SK-N-SH (cell line): ENCODE results near the gene PAMR1. TPM values are rescaled to one million over a fixed set of nuclear protein-coding genes. Genes with fewer than 3 reads are reported as not detected.

ENCODE experiments used
- CTCF ChIA-PET: fragments of 300-600, 350-600 bp; formaldehyde crosslinking; extraction: SDS; loops from one replicate; lab custom pipeline; 2021; lab: Yijun Ruan, JAX
- POLR2A ChIA-PET: fragments of 350-600 bp; sonication (Branson Sonifier 250); formaldehyde crosslinking; extraction: SDS; loops from one replicate; lab custom pipeline; 2020; ENCODE audit warnings: antibody characterized with exemption, inconsistent platforms; lab: Yijun Ruan, JAX
- DNase-seq: peaks from one replicate; pipeline ENCODE4 v3.0.0; 2012
- H2AFZ ChIP-seq: fragments of 200-600 bp; sonication (generic); 2 replicates; pipeline ENCODE4 v1.8.1; 2016; ENCODE audit warnings: antibody characterized with exemption, mild to moderate bottlenecking, low read depth
- H3F3A ChIP-seq: fragments of 200-600 bp; sonication (generic); replicated peaks from 2 replicates; pipeline ENCODE3; 2016; ENCODE audit warnings: antibody characterized with exemption, mild to moderate bottlenecking; ENCODE audit not compliant: insufficient read depth
- H3K27ac ChIP-seq, 2 experiments: fragments of 200-500 bp in 1 of 2; fragments of 200-600 bp in 1 of 2; sonication (Bioruptor generic) in 1 of 2; sonication (generic), shearing (Covaris generic) in 1 of 2; 2 replicates each; pipeline versions ENCODE4 v1.5.1 to v1.6.1; 2014 to 2016; ENCODE audit warnings: low read depth in 2 of 2, inconsistent platforms in 1 of 2, low read length in 1 of 2, mild to moderate bottlenecking in 1 of 2, mixed read lengths in 1 of 2
- H3K27me3 ChIP-seq: fragments of 200-600 bp; sonication (generic), shearing (Covaris generic); 2 replicates; pipeline ENCODE4 v1.6.1; 2016; ENCODE audit warnings: mixed run types; ENCODE audit not compliant: insufficient read depth
- H3K36me3 ChIP-seq, 2 experiments: fragments of 200-500 bp in 1 of 2; fragments of 200-600 bp in 1 of 2; sonication (Bioruptor generic) in 1 of 2; sonication (generic) in 1 of 2; replicated peaks in 1 of 2; 2 replicates each; pipeline versions ENCODE3 to v1.5.1; 2014 to 2016; ENCODE audit warnings: low read length in 1 of 2, mild to moderate bottlenecking in 1 of 2; ENCODE audit not compliant: insufficient read depth in 2 of 2, control insufficient read depth in 1 of 2
- H3K4me1 ChIP-seq, 2 experiments: fragments of 200-500 bp in 1 of 2; fragments of 200-600 bp in 1 of 2; sonication (Bioruptor generic) in 1 of 2; sonication (generic), shearing (Covaris generic) in 1 of 2; 2 replicates each; pipeline versions ENCODE4 v1.5.1 to v1.6.1; 2014 to 2016; ENCODE audit warnings: low read depth in 1 of 2, low read length in 1 of 2, mixed run types in 1 of 2; ENCODE audit not compliant: insufficient read depth in 2 of 2, control insufficient read depth in 1 of 2
- H3K4me2 ChIP-seq: fragments of 200-600 bp; sonication (generic), shearing (Covaris generic); 2 replicates; pipeline ENCODE4 v1.6.1; 2017; ENCODE audit warnings: mixed run types
- H3K4me3 ChIP-seq, 2 experiments: fragments of 200-500 bp in 1 of 2; fragments of 200-600 bp in 1 of 2; sonication (Bioruptor generic) in 1 of 2; sonication (generic), shearing (Covaris generic) in 1 of 2; 2 replicates each; pipeline versions ENCODE4 v1.5.1 to v1.8.1; 2014 to 2016; ENCODE audit warnings: low read depth in 2 of 2, inconsistent platforms in 1 of 2, low read length in 1 of 2, mild to moderate bottlenecking in 1 of 2, mixed read lengths in 1 of 2, moderate library complexity in 1 of 2
- H3K79me2 ChIP-seq: fragments of 200-600 bp; sonication (generic); 2 replicates; pipeline ENCODE4 v1.8.1; 2017; ENCODE audit warnings: mild to moderate bottlenecking; ENCODE audit not compliant: insufficient read depth
- H3K9ac ChIP-seq: fragments of 200-600 bp; sonication (generic); 2 replicates; pipeline ENCODE4 v1.6.1; 2017; ENCODE audit warnings: mixed run types
- H3K9me2 ChIP-seq: fragments of 200-600 bp; sonication (generic); 2 replicates; pipeline ENCODE4 v1.6.1; 2017; ENCODE audit warnings: mixed run types
- H3K9me3 ChIP-seq: fragments of 200-600 bp; sonication (generic); 2 replicates; pipeline ENCODE4 v1.6.1; 2017; ENCODE audit warnings: mixed run types, mild to moderate bottlenecking, moderate library complexity
- H4K20me1 ChIP-seq: fragments of 200-600 bp; sonication (generic); 2 replicates; pipeline ENCODE4 v1.6.1; 2017; ENCODE audit warnings: mild to moderate bottlenecking, mixed run types; ENCODE audit not compliant: insufficient read depth
- EP300 ChIP-seq, 2 experiments: IDR thresholded peaks; 2 replicates each; pipeline versions ENCODE4 v1.4.0 to v1.6.1; 2012; ENCODE audit warnings: borderline replicate concordance in 1 of 2, low read depth in 1 of 2, low read length in 1 of 2
- FOSL2 ChIP-seq: IDR thresholded peaks from 2 replicates; pipeline ENCODE4 v1.4.0; 2012; ENCODE audit warnings: low read depth, mild to moderate bottlenecking, moderate library complexity, borderline replicate concordance
- FOXM1 ChIP-seq: IDR thresholded peaks from 2 replicates; pipeline ENCODE4 v1.4.0; 2012; ENCODE audit warnings: low read depth, mild to moderate bottlenecking
- JUND ChIP-seq: IDR thresholded peaks from 2 replicates; pipeline ENCODE4 v1.4.0; 2012
- MXI1 ChIP-seq: IDR thresholded peaks from 2 replicates; pipeline ENCODE4 v1.6.1; 2012; ENCODE audit warnings: mild to moderate bottlenecking, low read depth, low read length, improper control_type of control experiment
- NFIC ChIP-seq: IDR thresholded peaks from 2 replicates; pipeline ENCODE4 v1.4.0; 2012; ENCODE audit warnings: borderline replicate concordance
- NRF1 ChIP-seq: IDR thresholded peaks from 2 replicates; pipeline ENCODE4 v1.6.1; 2012; ENCODE audit warnings: low read depth, mild to moderate bottlenecking, low read length
- POLR2AphosphoS5 ChIP-seq: IDR thresholded peaks from 2 replicates; pipeline ENCODE4 v1.6.1; 2012; ENCODE audit warnings: low read depth, low read length
- RAD21 ChIP-seq: IDR thresholded peaks from 2 replicates; pipeline ENCODE4 v1.6.1; 2012; ENCODE audit warnings: mild to moderate bottlenecking, low read length
- RCOR1 ChIP-seq: fragments of 150-350 bp; IDR thresholded peaks from 2 replicates; pipeline ENCODE4 v1.6.1; 2017; ENCODE audit warnings: antibody characterized with exemption, low read length
- RFX5 ChIP-seq: IDR thresholded peaks from 2 replicates; pipeline ENCODE4 v1.6.1; 2012; ENCODE audit warnings: mild to moderate bottlenecking, improper control_type of control experiment, low read length
- RXRA ChIP-seq: IDR thresholded peaks from 2 replicates; pipeline ENCODE4 v1.4.0; 2012; ENCODE audit warnings: low read depth, mild to moderate bottlenecking, borderline replicate concordance
- SIN3A ChIP-seq: IDR thresholded peaks from 2 replicates; pipeline ENCODE4 v1.6.1; 2012; ENCODE audit warnings: low read depth, mild to moderate bottlenecking, low read length, moderate library complexity, borderline replicate concordance
- SMC3 ChIP-seq: IDR thresholded peaks from 2 replicates; pipeline ENCODE4 v1.6.1; 2012; ENCODE audit warnings: low read depth, low read length, improper control_type of control experiment
- TAF1 ChIP-seq: IDR thresholded peaks from 2 replicates; pipeline ENCODE4 v1.6.1; 2012; ENCODE audit warnings: low read depth, mild to moderate bottlenecking, low read length, moderate library complexity, borderline replicate concordance
- TCF12 ChIP-seq: IDR thresholded peaks from 2 replicates; pipeline ENCODE4 v1.4.0; 2012
- TEAD4 ChIP-seq: IDR thresholded peaks from 2 replicates; pipeline ENCODE4 v1.4.0; 2012; ENCODE audit warnings: mild to moderate bottlenecking, borderline replicate concordance; ENCODE audit not compliant: insufficient read depth
- YY1 ChIP-seq: IDR thresholded peaks from 2 replicates; pipeline ENCODE4 v1.4.0; 2012; ENCODE audit warnings: low read depth, mild to moderate bottlenecking
- WGBS: methylation state at CpG from one replicate; pipeline ENCODE4 v1.1.6; 2017; ENCODE audit warnings: low lambda C conversion rate; 5-methylcytosine and 5-hydroxymethylcytosine counted together
- polyA plus RNA-seq, 3 experiments: library from polyadenylated mRNA; depleted of rRNA; stranded (reverse); fragments of >200 nt; gene quantifications; 2 replicates each; pipeline ENCODE4 v1.2.3, GENCODE V29; 2012
- TF ChIP-seq, protein P1 (sequence below): IDR thresholded peaks from 2 replicates; pipeline ENCODE4; 2012
- TF ChIP-seq, protein P2 (sequence below): fragments of 200-600 bp; sonication (generic); IDR thresholded peaks from 2 replicates; pipeline ENCODE4 v1.6.1; 2017; ENCODE audit warnings: antibody characterized with exemption, mild to moderate bottlenecking, moderate library complexity
- TF ChIP-seq, protein P3 (sequence below): fragments of 150-350 bp; IDR thresholded peaks from 2 replicates; pipeline ENCODE4 v1.6.1; 2016; ENCODE audit warnings: mild to moderate bottlenecking, low read depth, low read length
- TF ChIP-seq, protein P4 (sequence below): IDR thresholded peaks from 2 replicates; pipeline ENCODE4 v1.4.0; 2012; ENCODE audit warnings: low read depth, borderline replicate concordance
- TF ChIP-seq, protein P5 (sequence below): IDR thresholded peaks from 2 replicates; pipeline ENCODE4 v1.4.0; 2012; ENCODE audit warnings: low read depth, borderline replicate concordance
- TF ChIP-seq, protein P6 (sequence below): IDR thresholded peaks from 2 replicates; pipeline ENCODE4 v1.4.0; 2012; ENCODE audit warnings: low read depth

Gene PAMR1
- polyA plus RNA-seq, 1 of the 3 experiments (the other 2 are of a cell fraction), result 0.31 TPM

DNA sequence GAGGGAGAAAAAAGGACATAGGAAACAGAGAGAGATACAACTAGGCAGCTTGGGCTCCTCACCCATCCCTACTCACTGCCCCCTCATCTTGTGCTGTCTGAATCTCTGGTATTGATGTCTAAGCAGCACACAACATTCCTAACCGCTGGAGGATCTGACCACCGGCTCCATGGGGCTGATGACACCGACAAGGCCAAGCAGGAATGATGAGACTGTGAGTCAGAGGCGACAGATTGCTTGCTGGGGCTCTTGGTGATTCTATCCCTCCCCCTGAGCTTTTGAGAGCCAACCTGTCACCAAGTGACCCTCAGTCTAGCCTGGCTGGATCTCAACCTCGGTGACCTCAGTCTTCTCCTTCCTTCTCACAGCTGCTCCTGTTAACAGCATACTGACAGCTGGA, 13.8 kb downstream of the PAMR1 start:
- Histone ChIP-seq H3K36me3 (no peaks in the 10 kb centered on the region), H3K27ac (peak overlapping the region in 1 of 2 experiments; percentile 74; a peak in 2 of 4 replicates), H3K9me3 (no peaks in the 10 kb centered on the region), H3K4me1 (peaks cover 3 to 38% of the 10 kb centered on the region in 2 experiments; a peak in 3 of 4 replicates), H3K4me3 (no peak overlapping the region), H3K79me2 (no peaks in the 10 kb centered on the region), H3K9ac (peak overlapping the region; percentile 53), H3K4me2 (peak overlapping the region; percentile 19), H3F3A (peaks cover 7% of the 10 kb centered on the region), H4K20me1 (no peaks in the 10 kb centered on the region), H3K27me3 (no peaks in the 10 kb centered on the region), H3K9me2 (no peaks in the 10 kb centered on the region), H2AFZ (peak overlapping the region; percentile 53; the same call in 1 of the 2 replicates)
- ChIA-PET POLR2A (no interaction called here), CTCF (no interaction called here)
- 13% methylated on average over 3 of the region's 5 CpGs for WGBS
- no peak for DNase-seq
- no peak for TF ChIP-seq RFX5
- peak in 1 of 2 experiments; percentile 86; a peak in 2 of 4 replicates for TF ChIP-seq EP300 (IDR thresholded peaks at IDR 0.05; ENCODE audit: borderline replicate concordance in 1 of 2, low read depth in 1 of 2, low read length in 1 of 2)
- TF ChIP-seq JUND, result peak; percentile 61
- TF ChIP-seq, protein P1, sequence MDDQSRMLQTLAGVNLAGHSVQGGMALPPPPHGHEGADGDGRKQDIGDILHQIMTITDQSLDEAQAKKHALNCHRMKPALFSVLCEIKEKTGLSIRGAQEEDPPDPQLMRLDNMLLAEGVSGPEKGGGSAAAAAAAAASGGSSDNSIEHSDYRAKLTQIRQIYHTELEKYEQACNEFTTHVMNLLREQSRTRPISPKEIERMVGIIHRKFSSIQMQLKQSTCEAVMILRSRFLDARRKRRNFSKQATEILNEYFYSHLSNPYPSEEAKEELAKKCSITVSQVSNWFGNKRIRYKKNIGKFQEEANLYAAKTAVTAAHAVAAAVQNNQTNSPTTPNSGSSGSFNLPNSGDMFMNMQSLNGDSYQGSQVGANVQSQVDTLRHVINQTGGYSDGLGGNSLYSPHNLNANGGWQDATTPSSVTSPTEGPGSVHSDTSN, result peak; percentile 79
- TF ChIP-seq NFIC, result peak; percentile 69; the same call in 1 of the 2 replicates
- TF ChIP-seq, protein P2, sequence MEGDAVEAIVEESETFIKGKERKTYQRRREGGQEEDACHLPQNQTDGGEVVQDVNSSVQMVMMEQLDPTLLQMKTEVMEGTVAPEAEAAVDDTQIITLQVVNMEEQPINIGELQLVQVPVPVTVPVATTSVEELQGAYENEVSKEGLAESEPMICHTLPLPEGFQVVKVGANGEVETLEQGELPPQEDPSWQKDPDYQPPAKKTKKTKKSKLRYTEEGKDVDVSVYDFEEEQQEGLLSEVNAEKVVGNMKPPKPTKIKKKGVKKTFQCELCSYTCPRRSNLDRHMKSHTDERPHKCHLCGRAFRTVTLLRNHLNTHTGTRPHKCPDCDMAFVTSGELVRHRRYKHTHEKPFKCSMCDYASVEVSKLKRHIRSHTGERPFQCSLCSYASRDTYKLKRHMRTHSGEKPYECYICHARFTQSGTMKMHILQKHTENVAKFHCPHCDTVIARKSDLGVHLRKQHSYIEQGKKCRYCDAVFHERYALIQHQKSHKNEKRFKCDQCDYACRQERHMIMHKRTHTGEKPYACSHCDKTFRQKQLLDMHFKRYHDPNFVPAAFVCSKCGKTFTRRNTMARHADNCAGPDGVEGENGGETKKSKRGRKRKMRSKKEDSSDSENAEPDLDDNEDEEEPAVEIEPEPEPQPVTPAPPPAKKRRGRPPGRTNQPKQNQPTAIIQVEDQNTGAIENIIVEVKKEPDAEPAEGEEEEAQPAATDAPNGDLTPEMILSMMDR, result no peak
- no peak for TF ChIP-seq MXI1
- TF ChIP-seq, protein P3, sequence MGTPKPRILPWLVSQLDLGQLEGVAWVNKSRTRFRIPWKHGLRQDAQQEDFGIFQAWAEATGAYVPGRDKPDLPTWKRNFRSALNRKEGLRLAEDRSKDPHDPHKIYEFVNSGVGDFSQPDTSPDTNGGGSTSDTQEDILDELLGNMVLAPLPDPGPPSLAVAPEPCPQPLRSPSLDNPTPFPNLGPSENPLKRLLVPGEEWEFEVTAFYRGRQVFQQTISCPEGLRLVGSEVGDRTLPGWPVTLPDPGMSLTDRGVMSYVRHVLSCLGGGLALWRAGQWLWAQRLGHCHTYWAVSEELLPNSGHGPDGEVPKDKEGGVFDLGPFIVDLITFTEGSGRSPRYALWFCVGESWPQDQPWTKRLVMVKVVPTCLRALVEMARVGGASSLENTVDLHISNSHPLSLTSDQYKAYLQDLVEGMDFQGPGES, result no peak
- TF ChIP-seq, protein P4, sequence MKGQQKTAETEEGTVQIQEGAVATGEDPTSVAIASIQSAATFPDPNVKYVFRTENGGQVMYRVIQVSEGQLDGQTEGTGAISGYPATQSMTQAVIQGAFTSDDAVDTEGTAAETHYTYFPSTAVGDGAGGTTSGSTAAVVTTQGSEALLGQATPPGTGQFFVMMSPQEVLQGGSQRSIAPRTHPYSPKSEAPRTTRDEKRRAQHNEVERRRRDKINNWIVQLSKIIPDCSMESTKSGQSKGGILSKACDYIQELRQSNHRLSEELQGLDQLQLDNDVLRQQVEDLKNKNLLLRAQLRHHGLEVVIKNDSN, result no peak
- TF ChIP-seq RXRA, result peak; percentile 62; the same call in 1 of the 2 replicates
- TF ChIP-seq RAD21, result no peak
- peak; percentile 82 for TF ChIP-seq FOSL2
- TF ChIP-seq FOXM1, result no peak
- TF ChIP-seq TCF12, result peak; percentile 78
- TF ChIP-seq TEAD4, result 0 out of 2 replicates have a peak, but pooled peaks have one; percentile 40
- TF ChIP-seq YY1, result no peak
- no peak for TF ChIP-seq POLR2AphosphoS5
- no peak for TF ChIP-seq SMC3
- TF ChIP-seq TAF1, result no peak
- TF ChIP-seq, protein P5, sequence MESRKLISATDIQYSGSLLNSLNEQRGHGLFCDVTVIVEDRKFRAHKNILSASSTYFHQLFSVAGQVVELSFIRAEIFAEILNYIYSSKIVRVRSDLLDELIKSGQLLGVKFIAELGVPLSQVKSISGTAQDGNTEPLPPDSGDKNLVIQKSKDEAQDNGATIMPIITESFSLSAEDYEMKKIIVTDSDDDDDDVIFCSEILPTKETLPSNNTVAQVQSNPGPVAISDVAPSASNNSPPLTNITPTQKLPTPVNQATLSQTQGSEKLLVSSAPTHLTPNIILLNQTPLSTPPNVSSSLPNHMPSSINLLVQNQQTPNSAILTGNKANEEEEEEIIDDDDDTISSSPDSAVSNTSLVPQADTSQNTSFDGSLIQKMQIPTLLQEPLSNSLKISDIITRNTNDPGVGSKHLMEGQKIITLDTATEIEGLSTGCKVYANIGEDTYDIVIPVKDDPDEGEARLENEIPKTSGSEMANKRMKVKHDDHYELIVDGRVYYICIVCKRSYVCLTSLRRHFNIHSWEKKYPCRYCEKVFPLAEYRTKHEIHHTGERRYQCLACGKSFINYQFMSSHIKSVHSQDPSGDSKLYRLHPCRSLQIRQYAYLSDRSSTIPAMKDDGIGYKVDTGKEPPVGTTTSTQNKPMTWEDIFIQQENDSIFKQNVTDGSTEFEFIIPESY, result no peak
- TF ChIP-seq SIN3A, result no peak
- no peak for TF ChIP-seq NRF1
- TF ChIP-seq, protein P6, sequence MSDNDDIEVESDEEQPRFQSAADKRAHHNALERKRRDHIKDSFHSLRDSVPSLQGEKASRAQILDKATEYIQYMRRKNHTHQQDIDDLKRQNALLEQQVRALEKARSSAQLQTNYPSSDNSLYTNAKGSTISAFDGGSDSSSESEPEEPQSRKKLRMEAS, result peak; percentile 51; the same call in 1 of the 2 replicates
- no peak for TF ChIP-seq RCOR1
